Head of caudate nucleus (tissue), 42 donors: Measurements from ENCODE around the gene MAD1L1.

Experiments
- DNase-seq, 42 donors: peaks; one replicate each; pipeline versions ENCODE4 v3.0.0 to v3.0.0-alpha.2; 2020 to 2021; ENCODE audit warnings: mixed read lengths in 7 of 42
- intact Hi-C: fragments of 100-400 bp; cut with DNase I; formaldehyde crosslinking; loops from one replicate; pipeline ENCODE4 v1.15.0; 2022

Gene MAD1L1

DNA sequence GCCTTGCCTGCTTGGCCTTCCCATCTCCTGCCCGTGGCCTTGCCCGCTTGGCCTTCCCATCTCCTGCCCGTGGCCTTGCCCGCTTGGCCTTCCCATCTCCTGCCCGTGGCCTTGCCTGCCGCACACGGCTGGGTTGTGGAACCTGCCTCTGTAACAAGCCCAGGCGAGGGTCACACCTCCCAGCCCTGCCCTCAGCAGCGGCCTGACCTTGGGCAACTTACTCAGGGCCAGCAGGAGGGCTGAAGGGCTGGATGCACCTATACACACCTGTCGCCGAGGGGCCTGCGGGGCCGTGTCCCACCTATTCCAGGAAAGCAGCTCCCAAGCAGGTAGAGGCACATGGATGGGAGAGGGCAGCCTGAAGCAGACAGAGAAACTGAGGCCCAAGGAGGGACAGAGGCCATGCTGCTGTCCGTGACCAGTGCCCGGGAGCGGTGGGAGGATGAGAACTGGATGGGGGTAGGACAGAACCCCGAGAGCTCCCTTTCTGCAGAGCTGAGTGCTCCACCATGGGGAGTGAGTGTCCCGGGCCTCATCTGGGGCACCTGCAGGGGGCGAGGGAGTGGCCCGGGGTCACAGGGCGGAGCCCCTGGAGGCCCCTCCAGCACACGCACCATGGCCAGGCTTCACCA, 285.0 kb downstream of the MAD1L1 start:
- intact Hi-C loops, result no loop called here
- DNase-seq, result no peak

DNA sequence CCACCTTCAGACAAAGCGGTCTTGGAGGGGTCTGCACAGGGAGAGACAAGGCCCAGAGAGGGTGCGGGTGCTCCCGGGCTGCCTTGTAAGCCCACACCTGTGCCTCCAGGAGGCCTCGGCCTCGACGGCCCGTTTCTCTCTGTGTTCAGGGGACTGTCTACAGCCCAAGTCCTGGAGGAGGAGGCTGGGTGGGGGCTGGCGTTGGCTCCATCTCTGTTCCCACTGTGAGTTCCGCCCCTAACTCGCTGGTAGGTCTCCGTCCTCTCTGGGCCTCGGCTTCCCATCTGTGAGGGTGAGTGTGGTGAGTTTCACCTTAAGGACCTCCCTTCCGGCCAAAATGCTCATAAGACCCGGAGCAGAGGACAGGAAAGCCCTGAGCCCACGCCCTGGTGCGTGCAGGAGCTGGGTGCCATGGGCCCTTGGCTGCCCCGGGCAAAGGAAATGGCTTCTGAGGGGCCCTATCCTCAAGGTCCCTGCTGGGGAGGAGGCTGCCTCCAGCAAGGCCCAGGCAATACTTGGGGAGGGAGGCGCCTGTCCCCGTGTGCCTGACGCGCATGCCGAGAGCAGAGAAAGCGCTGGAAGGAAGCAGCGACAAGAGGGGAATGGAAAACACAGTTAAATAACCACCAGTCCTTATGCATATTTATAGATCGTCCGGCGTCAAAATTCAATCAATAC, 285.8 kb downstream of the MAD1L1 start:
- no peak for DNase-seq
- intact Hi-C loops, result no loop called here

DNA sequence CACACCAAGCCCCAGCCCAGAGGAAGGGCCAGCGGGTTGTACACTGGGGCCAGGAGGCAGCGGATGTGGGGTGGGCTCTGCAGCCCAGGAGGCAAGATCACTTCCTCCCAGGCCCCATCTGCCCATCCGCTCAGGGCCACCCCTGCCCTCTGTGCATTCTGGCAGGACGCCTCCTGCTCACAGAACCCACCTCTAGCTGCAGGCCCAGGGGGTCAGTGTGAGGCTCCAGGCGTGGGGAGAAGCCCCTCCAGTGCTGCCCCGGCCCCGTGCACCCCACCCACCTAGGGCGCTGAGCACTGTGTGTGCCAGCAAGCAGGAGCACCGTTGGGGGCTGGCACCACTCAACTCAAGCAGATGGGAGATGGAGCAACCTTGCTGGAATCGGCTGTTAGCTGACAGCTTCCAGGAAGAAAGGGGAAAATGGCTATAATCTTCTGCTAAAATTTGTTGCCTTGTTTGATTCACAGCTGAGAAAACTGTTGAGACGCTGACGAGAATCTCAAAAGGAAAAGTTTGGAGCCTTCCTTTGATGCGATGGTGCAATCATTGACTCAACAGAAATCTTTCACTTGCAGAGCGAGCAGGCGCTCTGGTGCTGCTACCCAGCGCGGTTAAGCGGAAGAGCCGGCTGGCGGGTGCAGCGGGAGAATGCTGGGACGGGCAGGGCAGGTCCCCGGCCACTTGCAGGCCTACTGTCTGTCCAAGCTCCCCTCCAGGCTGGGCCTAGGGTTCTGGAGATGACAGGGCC, 286.5 kb downstream of the MAD1L1 start:
- intact Hi-C loops, result no loop called here
- DNase-seq, result no peak

DNA sequence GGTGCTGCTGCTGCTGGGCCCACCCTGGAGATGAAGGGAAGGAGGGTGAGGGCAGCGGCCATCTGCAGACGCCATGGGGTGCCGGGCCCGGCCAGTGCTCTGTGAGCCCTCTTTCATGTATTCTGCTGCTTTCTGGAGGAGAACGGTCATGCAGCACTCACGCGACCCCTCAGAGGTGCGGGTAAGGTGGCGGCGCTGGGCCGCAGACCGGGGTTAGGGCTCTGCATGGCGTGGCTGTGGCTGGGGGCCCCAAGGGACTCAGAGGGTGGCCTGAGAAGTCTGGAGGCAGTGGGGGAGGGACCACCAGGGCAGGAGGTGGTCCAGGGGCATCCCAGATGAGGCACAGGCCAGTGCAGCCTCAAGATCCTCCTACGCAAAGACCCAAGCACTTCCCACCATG, 287.2 kb downstream of the MAD1L1 start:
- intact Hi-C loops, result no loop called here
- peak in 1 of 42 donors; percentile 1 for DNase-seq

DNA sequence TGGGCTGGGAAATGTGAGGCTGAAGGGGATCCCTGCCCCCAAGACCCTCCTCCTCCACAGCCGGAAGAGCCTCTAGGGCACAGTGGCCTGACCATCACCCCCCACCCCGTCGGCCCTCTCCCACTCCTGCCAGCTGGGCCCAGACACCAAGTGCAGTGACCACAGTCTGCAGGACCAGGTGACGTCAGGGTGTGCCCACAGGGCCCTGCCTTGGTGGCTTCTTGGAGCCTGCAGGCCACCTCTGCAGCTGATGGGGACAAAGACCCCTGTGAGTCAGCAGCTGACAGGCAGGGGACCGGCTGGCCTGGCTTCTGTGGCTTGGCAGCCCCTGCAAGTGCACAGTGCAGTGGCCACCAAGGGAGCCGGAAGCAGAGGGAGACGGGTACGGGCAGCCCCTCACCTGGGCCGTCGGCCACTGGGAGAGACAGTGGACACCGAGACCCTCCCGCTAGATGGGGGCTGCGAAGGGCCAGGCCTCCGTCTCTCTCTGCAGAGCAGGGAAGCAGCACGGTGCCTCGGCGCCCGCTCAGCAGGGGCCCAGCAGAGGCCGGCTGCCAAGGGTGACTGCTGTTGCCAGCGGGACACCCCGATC, 288.0 kb downstream of the MAD1L1 start:
- intact Hi-C loops, result no loop called here
- DNase-seq, result no peak

DNA sequence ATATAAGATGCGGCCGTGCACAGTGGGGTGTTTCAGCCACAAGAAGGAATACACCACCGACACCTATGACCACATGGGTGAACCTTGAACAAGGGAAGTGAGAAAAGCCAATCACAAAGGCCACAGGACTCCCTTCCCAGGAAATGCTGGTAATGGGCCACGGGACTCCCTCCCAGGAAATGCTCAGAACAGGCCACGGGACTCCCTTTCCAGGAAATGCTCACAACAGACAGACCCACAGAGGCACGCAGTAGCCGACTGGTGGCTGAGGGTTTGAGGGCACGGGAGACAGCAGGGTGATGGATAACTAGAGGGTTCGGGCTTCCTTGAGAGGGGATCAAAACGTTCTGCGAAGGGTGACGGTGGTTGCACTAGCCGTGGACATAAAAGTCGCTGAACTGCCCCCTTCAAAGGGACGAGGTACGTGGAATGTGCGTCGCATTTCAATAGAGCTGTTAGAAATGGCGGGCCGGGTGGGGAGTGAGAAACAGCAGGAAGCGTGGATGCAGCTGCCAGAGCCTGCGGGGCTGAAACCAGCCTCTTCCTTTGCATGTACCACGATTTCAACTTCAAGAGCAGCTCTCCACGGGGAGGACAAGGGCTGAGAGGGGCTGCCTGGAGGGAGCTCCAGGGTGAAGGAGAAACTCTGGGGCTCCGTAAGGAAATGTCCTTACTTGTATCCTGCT, 288.7 kb downstream of the MAD1L1 start:
- intact Hi-C loops, result no loop called here
- peak in 1 of 42 donors; percentile 0 for DNase-seq

DNA sequence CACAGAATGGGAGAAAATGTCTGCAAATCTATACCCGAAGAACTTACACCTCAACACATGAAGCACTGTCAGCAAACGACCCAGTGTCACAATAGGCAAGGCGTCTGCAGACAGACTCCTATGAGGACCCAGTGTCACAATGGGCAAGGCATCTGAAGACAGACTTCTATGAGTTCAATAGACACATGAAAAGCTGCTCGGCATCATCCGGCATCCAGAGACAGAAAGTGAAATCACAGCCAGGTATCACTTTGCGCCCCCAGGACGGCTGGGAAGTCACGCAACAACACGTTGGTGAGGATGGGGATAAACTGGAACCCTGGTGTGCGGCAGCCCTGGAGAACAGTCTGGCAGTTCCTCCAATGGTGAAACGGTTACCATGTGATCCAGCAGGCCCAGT, 289.4 kb downstream of the MAD1L1 start:
- no peak for DNase-seq
- intact Hi-C loops, result no loop called here

DNA sequence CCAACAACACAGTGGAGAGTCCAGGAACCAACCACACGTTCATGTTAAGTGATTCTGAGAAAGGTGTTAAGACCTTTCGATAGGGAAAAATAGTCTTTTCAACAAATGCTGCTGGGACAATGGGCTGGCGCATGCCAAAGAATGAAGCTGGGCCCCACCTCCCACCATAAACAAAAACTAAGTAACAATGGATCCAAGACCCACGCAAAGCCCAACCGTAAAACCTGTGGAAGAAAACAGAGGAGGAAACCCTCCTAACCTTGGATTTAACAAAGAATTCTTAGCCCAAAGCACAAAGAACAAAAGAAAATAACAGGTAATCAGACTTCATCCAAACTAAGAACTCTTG, 289.8 kb downstream of the MAD1L1 start:
- no peak for DNase-seq
- intact Hi-C loops, result no loop called here

DNA sequence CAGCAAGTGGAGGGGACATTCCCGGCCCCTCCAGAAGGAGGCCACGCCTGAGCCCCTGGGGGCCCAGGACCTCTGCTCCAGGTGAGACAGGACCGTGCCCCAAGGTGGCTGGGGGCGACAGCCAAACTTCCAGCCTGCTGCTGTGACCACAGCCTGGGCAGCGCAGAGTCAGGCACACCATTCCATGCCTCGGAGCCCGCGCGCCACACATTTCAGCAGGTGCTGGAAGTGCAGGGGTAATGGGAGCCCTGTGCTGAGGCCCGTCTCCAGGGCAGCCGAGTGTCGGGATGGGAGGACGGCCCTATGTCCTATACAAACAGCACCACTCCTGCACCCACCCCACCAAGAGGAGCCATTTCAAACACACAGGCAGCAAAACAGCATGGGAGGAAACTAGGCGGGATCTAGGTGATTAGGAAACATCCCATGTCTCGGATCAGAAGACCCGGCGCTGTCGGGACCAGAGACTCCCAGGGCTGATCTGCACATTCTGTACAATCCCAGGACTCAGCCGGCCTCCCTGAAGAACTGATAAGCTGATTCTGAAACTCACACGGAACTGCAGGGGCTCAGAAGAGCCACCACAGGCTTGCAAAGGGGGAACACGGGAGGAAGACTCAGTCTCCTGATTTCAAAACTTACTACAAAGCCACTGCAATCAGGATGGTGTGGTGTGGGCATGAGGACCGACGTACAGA, 290.4 kb downstream of the MAD1L1 start:
- intact Hi-C loops, result no loop called here
- DNase-seq, result no peak

DNA sequence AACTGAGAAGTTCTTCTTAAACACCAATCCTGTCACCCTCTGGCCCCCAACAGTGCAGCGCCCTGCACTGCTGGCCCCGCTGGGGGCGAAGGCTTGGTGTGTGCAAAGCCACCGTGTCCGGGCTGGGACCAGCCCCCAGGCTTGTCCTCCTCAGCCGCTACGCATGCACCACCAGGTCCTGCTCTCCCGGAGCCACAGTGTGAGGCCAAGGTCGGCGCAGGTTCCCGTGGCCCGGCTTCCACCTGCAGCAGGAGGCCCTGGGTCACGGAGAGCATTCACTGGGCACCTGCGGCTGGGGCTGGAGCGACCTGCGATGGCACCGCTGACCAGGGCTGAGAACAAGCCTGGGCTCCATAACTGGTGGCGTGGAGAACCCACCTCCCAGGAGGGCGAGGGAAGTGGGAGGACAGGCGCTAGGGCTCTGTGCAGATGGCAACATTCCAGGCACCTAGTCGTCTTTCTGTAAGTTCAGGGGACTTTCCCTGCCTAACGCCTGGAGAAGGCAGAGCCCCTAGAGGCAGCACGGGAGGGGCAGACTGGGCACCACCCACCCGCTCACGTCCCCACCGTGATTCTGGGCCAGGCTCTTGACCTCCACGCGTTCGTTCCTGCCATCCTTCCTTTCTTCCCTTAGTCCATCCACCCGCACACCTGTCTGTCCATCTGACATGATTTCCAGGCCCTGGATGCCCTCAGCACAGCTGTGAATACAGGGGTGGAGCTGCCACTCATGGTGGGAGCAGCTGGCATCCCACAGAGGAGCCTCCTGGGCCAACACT, 291.1 kb downstream of the MAD1L1 start:
- DNase-seq, result peak in 1 of 42 donors; percentile 3
- intact Hi-C loops, result no loop called here

DNA sequence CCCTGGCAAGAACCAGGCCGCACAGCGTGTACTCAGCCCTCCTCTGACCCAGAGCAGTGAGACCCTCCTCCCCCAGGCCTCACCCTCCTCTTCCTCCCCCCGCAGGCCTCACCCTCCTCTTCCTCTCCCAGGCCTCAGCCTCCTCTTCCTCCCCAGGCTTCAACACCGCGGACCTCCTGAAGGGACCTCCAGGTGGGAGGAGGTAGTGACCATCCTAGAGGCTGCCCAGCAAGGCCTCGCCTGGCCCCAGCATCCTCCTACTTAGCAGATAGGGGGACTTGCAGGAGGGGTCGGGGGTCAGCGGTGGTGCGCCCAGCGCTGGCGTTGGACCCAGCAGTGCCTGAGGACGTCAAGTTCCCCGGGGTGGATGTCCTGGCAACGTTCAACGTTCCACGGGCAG, 291.9 kb downstream of the MAD1L1 start:
- intact Hi-C loops, result no loop called here
- DNase-seq, result no peak

DNA sequence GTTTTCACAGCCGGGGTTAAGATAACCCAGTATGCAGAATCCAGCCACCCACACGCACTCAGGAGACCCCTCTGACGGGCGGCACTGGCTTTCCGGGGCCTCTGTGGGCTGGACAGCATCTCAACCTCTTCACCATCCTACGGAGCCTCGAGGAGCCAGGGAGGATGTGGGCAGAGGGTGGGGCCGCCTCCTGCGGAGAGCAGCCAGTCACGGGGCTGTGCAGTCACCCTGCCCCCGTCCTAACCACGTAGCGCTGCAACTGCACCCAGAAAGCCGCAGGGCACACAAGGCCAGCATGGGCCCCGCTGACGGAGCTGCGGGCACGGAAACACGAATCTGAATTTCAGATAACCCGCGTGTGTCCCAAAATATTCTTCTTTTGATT, 292.4 kb downstream of the MAD1L1 start:
- peak; percentile 39 to 92 (median 77) for DNase-seq
- intact Hi-C loops, result no loop called here

DNA sequence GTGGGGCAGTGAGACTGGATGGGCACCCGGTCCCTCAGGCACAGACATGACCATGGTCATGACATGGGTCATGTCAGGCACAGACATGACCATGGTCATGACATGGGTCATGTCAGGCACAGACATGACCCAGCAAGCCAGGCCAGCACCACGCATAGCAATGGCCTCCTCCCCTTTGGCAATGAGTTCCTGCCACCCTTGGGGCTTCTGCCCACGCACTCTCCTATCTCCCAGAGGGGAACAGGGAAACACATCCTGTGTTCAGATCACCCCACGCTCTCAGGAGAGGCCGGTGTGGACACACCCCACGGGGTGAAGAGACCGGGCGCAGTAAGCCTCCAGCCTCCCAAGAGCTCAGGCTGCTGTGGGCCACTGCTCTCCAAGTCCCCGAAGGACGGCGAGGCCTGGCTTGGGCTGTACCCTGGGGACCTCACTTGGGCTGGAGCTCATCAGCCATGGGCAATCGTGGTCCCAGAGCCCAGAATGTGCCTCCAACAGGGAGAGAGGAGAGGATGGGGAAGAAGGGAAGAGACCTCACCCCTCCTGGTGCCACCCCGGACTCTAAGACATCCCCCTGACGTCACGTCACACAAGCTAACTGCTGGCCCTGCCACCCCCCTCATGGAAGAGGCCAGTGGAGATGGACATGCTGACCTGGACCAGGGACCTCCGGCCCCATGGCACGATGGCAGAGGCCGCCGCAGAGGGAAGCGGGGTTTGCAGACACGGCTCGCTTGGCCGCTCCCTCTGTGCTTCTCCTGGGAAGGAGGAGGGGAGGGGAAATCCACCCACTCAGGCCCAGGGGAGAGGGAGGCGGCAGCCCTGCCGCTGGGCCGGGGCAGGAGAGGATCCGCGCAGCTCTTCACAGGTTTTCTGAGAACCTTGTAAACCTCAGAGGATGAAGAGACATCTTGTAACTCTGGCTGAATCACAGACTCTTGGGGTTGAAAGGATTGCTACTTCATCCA, 293.0 kb downstream of the MAD1L1 start:
- DNase-seq, result peak in 24 of 42 donors; percentile 7 to 68 (median 46)
- intact Hi-C loops, result no loop called here

DNA sequence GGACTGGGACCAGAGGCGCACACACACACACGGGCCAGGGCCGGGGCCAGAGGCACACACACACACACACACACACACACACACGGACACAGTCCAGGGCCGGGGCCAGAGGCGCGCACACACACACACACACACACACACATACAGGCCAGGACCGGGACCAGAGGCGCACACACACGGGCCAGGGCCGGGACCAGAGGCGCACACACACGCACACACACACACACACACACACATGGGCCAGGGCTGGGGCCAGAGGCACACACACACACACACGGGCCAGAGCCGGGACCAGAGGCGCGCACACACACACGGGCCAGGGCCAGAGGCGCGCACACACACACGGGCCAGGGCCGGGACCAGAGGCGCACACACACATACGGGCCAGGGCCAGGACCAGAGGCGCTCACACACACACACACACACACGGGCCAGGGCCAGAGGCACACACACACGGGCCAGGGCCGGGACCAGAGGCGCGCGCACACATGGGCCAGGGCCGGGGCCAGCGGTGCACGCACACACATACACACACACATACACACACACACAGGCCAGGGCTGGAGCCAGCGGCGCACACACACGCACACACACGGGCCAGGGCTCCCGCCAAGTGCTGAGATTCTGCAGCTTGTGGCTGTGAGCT, 293.8 kb downstream of the MAD1L1 start:
- DNase-seq, result peak in 1 of 42 donors; percentile 2
- intact Hi-C loops, result no loop called here

DNA sequence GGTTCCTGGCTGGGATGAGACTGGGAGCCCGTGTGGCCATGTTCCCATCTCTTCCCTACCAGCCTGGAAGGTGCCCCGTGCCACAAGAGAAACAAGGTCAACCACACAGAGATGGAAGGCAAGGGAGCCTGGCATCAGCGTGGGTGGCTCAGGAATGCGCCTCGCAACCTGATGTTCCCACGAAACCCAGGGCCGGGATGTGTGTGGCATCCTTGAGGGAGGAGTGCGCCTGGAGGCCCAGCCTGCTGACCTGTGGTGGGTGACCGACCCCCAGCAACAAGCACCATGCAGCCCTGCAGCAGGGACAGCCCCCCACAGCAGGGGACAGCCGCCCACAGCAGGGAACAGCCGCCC, 295.5 kb downstream of the MAD1L1 start:
- DNase-seq, result peak in 2 of 42 donors; percentile 15 to 42
- intact Hi-C loops, result no loop called here

DNA sequence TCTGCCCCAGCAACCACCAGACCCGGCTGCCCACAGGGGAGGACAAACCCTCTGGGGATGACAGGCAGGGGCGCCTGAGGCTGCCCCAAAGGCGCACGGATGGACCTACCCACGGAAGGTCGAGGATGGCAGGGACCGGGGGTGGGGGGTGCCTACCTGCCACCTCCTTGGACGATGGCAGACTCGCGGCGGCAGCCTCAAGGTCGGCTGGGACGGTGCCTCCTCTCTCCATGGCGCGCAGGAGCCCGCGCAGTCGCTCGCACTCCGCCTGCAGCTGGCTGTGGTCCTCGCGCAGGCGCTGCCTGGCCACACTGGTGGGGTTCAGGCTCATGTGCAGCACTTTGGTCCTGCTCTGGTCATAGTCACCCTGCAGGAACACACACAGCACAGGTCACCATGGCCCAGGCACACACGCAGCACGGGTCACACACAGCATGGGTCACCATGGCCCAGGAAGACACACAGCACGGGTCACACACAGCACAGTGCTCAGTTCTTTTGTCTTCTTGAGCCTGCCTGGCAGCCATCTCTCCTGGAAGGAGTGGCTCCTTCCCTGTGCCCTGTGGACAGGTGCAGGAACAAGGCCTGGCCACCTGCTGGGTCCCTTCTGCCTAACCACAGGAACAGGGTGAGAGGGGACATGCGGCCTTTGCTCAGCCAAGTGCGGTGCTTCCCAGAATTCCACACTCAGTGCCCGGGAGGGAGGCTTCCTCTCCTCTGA, 296.1 kb downstream of the MAD1L1 start:
- intact Hi-C loops, result no loop called here
- DNase-seq, result peak in 1 of 42 donors; percentile 3
